Breast epithelium (tissue), 4 donors: ENCODE measurements around the gene SAMD3. TPM values are rescaled to one million over a fixed set of nuclear protein-coding genes. Genes with fewer than 3 reads are reported as not detected.

Experiments used
- DNase-seq, 2 donors: peaks; one replicate each; pipeline ENCODE4 v3.0.0-alpha.2; 2019; ENCODE audit warnings: low spot score in 2 of 2
- H3K27ac ChIP-seq, 2 donors: fragments of 200-600 bp; sonication (generic) in 1 of 2; one replicate each; pipeline ENCODE4 v1.5.1; 2016 to 2019; ENCODE audit warnings: mild to moderate bottlenecking in 1 of 2
- H3K27me3 ChIP-seq, 2 donors: fragments of 200-600 bp; sonication (generic) in 1 of 2; one replicate each; pipeline versions ENCODE4 v1.5.1 to v1.6.0; 2017 to 2019; ENCODE audit warnings: control low read depth in 1 of 2, mild to moderate bottlenecking in 1 of 2
- H3K36me3 ChIP-seq: fragments of 200-600 bp; one replicate; pipeline ENCODE4 v1.5.1; 2019
- H3K4me1 ChIP-seq, 2 donors: fragments of 200-600 bp; sonication (generic); one replicate each; pipeline ENCODE4 v1.5.1; 2016 to 2019; ENCODE audit warnings: control low read depth in 1 of 2
- H3K4me3 ChIP-seq, 3 donors: fragments of 200-600 bp; sonication (generic); 1 replicate in 2 of 3; 2 replicates in 1 of 3; pipeline ENCODE4 v1.5.1; 2016 to 2019; ENCODE audit warnings: mild to moderate bottlenecking in 3 of 3, moderate library complexity in 2 of 3
- H3K9me3 ChIP-seq, 2 donors: fragments of 200-600 bp; sonication (generic) in 1 of 2; one replicate each; pipeline ENCODE4 v1.5.1; 2016 to 2019; ENCODE audit warnings: control low read depth in 1 of 2
- POLR2A ChIP-seq: fragments of 450-650 bp; IDR thresholded peaks from one replicate; pipeline ENCODE4 v1.6.1; 2016; ENCODE audit warnings: antibody characterized with exemption, mild to moderate bottlenecking, moderate library complexity
- POLR2AphosphoS5 ChIP-seq, 3 donors: sonication (generic); formaldehyde crosslinking; IDR thresholded peaks; one replicate each; pipeline ENCODE4 v1.6.1; 2017; ENCODE audit warnings: antibody characterized with exemption in 3 of 3
- intact Hi-C: fragments of 100-400 bp; cut with DNase I; formaldehyde crosslinking; loops from one replicate; pipeline ENCODE4 v1.15.1; 2023; ENCODE audit warnings: low total_unique reads
- total RNA-seq, 3 donors: library from RNA; depleted of rRNA; stranded (reverse); fragments of >200 nt; gene quantifications; one replicate each; pipeline ENCODE4 v1.1.0, GENCODE V29; 2016
- TF ChIP-seq, protein P1 (sequence below), 3 donors: fragments of 450-650 bp; IDR thresholded peaks; one replicate each; pipeline ENCODE4 v1.5.1; 2016 to 2017; ENCODE audit warnings: antibody characterized with exemption in 3 of 3, mild to moderate bottlenecking in 3 of 3, moderate library complexity in 3 of 3

Gene SAMD3
- total RNA-seq, 3 donors from 2014 or later: 0.33 to 2.1 (median 1.2) TPM

GRCh38 chr6:130259557-130259956 lies 36.8 kb upstream of the SAMD3 start:
- H3K4me3 ChIP-seq: no peak overlapping the region
- H3K36me3 ChIP-seq: no peaks in the 10 kb centered on the region
- DNase-seq: no peak
- H3K27ac ChIP-seq: no peak overlapping the region
- intact Hi-C loops: no loop called here
- no peaks in the 10 kb centered on the region for H3K9me3 ChIP-seq
- no peaks in the 10 kb centered on the region for H3K4me1 ChIP-seq
- H3K27me3 ChIP-seq: no peaks in the 10 kb centered on the region
- no peak for TF ChIP-seq POLR2A
- TF ChIP-seq, protein P1, sequence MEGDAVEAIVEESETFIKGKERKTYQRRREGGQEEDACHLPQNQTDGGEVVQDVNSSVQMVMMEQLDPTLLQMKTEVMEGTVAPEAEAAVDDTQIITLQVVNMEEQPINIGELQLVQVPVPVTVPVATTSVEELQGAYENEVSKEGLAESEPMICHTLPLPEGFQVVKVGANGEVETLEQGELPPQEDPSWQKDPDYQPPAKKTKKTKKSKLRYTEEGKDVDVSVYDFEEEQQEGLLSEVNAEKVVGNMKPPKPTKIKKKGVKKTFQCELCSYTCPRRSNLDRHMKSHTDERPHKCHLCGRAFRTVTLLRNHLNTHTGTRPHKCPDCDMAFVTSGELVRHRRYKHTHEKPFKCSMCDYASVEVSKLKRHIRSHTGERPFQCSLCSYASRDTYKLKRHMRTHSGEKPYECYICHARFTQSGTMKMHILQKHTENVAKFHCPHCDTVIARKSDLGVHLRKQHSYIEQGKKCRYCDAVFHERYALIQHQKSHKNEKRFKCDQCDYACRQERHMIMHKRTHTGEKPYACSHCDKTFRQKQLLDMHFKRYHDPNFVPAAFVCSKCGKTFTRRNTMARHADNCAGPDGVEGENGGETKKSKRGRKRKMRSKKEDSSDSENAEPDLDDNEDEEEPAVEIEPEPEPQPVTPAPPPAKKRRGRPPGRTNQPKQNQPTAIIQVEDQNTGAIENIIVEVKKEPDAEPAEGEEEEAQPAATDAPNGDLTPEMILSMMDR (IDR thresholded peaks at IDR 0.05): no peak
- no peak for TF ChIP-seq POLR2AphosphoS5 (IDR thresholded peaks at IDR 0.05)

GRCh38 chr6:130259140-130259539 lies 36.4 kb upstream of the SAMD3 start:
- no peaks in the 10 kb centered on the region for H3K9me3 ChIP-seq
- no peak overlapping the region for H3K27ac ChIP-seq
- TF ChIP-seq POLR2A (no peak), POLR2AphosphoS5 (IDR thresholded peaks at IDR 0.05) (no peak)
- TF ChIP-seq, protein P1 (IDR thresholded peaks at IDR 0.05): no peak
- H3K4me3 ChIP-seq: no peak overlapping the region
- no peaks in the 10 kb centered on the region for H3K36me3 ChIP-seq
- H3K27me3 ChIP-seq: no peaks in the 10 kb centered on the region
- no peak for DNase-seq
- intact Hi-C loops: no loop called here
- H3K4me1 ChIP-seq: no peaks in the 10 kb centered on the region

GRCh38 chr6:130252527-130253237 lies 29.9 kb upstream of the SAMD3 start:
- no peaks in the 10 kb centered on the region for H3K36me3 ChIP-seq
- H3K27ac ChIP-seq: no peak overlapping the region
- H3K9me3 ChIP-seq: no peaks in the 10 kb centered on the region
- no peaks in the 10 kb centered on the region for H3K4me1 ChIP-seq
- H3K27me3 ChIP-seq: no peaks in the 10 kb centered on the region
- no peak overlapping the region for H3K4me3 ChIP-seq
- no peak for DNase-seq
- TF ChIP-seq POLR2AphosphoS5 (IDR thresholded peaks at IDR 0.05): no peak
- intact Hi-C loops: no loop called here

- Histone ChIP-seq H3K36me3 (no peaks in the 10 kb centered on the region), H3K4me1 (no peaks in the 10 kb centered on the region), H3K4me3 (no peak overlapping the region), H3K27ac (no peak overlapping the region), H3K9me3 (no peaks in the 10 kb centered on the region), H3K27me3 (no peaks in the 10 kb centered on the region)
- intact Hi-C loops: no loop called here
- no peak for TF ChIP-seq POLR2AphosphoS5 (IDR thresholded peaks at IDR 0.05)
- TF ChIP-seq, protein P1 (IDR thresholded peaks at IDR 0.05): no peak
- no peak for TF ChIP-seq POLR2A
- no peak for DNase-seq
Measured at GRCh38 chr6:130245267-130245666, 22.5 kb upstream of the SAMD3 start.

GRCh38 chr6:130244728-130245127 lies 22.0 kb upstream of the SAMD3 start:
- Histone ChIP-seq H3K4me1 (no peaks in the 10 kb centered on the region), H3K4me3 (no peak overlapping the region), H3K27ac (no peak overlapping the region), H3K9me3 (no peaks in the 10 kb centered on the region), H3K36me3 (no peaks in the 10 kb centered on the region), H3K27me3 (no peaks in the 10 kb centered on the region)
- intact Hi-C loops: no loop called here
- DNase-seq: no peak
- TF ChIP-seq POLR2AphosphoS5 (IDR thresholded peaks at IDR 0.05) (no peak), POLR2A (no peak)
- TF ChIP-seq, protein P1 (IDR thresholded peaks at IDR 0.05): no peak
